KMS-11 (cell line): Measurements from ENCODE around the gene ELMO1.

ENCODE experiments used
- H2AFZ ChIP-seq: fragments of 200-600 bp; sonication (generic); 2 replicates; pipeline ENCODE4 v1.6.1; 2016; ENCODE audit warnings: antibody characterized with exemption, mixed run types, low read depth
- H3K27ac ChIP-seq: fragments of 200-600 bp; sonication (generic); 2 replicates; pipeline ENCODE4 v1.6.1; 2016; ENCODE audit warnings: mild to moderate bottlenecking, mixed run types
- H3K27me3 ChIP-seq: fragments of 200-600 bp; sonication (generic); 2 replicates; pipeline ENCODE4 v1.6.1; 2017; ENCODE audit warnings: mild to moderate bottlenecking, low read depth, mixed run types, moderate library complexity; ENCODE audit not compliant: insufficient read depth
- H3K36me3 ChIP-seq: fragments of 200-600 bp; sonication (generic); 2 replicates; pipeline ENCODE4 v1.6.1; 2017; ENCODE audit warnings: mild to moderate bottlenecking, mixed run types; ENCODE audit not compliant: insufficient read depth
- H3K4me1 ChIP-seq: fragments of 200-600 bp; sonication (generic); 2 replicates; pipeline ENCODE4 v1.6.1; 2016; ENCODE audit warnings: mild to moderate bottlenecking, low read depth, mixed run types; ENCODE audit not compliant: poor library complexity, severe bottlenecking
- H3K4me2 ChIP-seq: fragments of 200-600 bp; sonication (generic); 2 replicates; pipeline ENCODE4 v1.7.0; 2016; ENCODE audit warnings: mild to moderate bottlenecking, mixed run types
- H3K4me3 ChIP-seq: fragments of 200-600 bp; sonication (generic); IDR thresholded peaks from 2 replicates; pipeline ENCODE4 v1.6.1; 2017; ENCODE audit warnings: low read depth, low read length, mixed read lengths; ENCODE audit not compliant: insufficient read depth
- H3K79me2 ChIP-seq: fragments of 200-600 bp; sonication (generic); 2 replicates; pipeline ENCODE4 v1.6.1; 2016; ENCODE audit warnings: low read depth, mixed run types; ENCODE audit not compliant: insufficient read depth
- H3K9ac ChIP-seq: fragments of 200-600 bp; sonication (generic); 2 replicates; pipeline ENCODE4 v1.6.1; 2016; ENCODE audit warnings: mild to moderate bottlenecking, mixed run types
- H4K20me1 ChIP-seq: fragments of 200-600 bp; sonication (generic); 2 replicates; pipeline ENCODE4 v1.6.1; 2016; ENCODE audit warnings: mild to moderate bottlenecking, mixed run types; ENCODE audit not compliant: insufficient read depth
- TF ChIP-seq, protein P1 (sequence below): fragments of 200-600 bp; sonication (generic); conservative IDR thresholded peaks from 2 replicates; pipeline ENCODE4 v1.6.1; 2017; ENCODE audit warnings: low read depth, mild to moderate bottlenecking, antibody characterized with exemption, low read length, moderate library complexity, mixed read lengths

The ELMO1 gene

DNA sequence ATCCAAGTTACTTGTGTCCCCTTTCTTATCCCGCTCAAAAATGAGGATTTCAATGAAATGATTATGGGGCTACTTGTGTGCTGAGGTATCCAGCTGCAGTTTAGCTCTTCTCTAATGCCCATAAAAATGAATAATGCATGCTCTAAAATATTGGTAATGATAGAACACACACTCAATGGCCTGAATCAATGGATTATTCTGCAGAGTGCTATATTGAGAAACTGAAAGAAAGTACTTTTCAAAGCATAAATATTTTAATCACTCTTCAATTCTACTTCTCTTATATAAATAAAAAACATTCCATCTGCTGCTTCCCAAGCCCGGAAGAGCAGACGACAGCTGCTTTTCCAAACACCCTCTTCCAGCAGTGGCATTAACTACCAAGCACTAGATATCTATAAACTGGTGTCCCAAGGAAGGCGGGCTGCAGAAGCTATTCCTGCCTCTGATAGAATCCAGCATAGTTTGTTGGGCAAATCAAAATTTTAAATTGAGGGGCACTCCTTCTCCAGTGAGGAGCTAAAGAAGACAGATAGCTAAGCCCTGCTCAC, 439.5 kb downstream of the ELMO1 start:
- Histone ChIP-seq H3K27me3 (no peaks in the 10 kb centered on the region), H3K9ac (no peak overlapping the region), H4K20me1 (no peaks in the 10 kb centered on the region), H3K4me3 (no peak overlapping the region), H3K27ac (no peak overlapping the region), H3K36me3 (no peaks in the 10 kb centered on the region; the same call in 1 of the 2 replicates), H3K79me2 (no peaks in the 10 kb centered on the region), H2AFZ (no peak overlapping the region), H3K4me2 (no peak overlapping the region), H3K4me1 (no peaks in the 10 kb centered on the region)
- TF ChIP-seq, protein P1, sequence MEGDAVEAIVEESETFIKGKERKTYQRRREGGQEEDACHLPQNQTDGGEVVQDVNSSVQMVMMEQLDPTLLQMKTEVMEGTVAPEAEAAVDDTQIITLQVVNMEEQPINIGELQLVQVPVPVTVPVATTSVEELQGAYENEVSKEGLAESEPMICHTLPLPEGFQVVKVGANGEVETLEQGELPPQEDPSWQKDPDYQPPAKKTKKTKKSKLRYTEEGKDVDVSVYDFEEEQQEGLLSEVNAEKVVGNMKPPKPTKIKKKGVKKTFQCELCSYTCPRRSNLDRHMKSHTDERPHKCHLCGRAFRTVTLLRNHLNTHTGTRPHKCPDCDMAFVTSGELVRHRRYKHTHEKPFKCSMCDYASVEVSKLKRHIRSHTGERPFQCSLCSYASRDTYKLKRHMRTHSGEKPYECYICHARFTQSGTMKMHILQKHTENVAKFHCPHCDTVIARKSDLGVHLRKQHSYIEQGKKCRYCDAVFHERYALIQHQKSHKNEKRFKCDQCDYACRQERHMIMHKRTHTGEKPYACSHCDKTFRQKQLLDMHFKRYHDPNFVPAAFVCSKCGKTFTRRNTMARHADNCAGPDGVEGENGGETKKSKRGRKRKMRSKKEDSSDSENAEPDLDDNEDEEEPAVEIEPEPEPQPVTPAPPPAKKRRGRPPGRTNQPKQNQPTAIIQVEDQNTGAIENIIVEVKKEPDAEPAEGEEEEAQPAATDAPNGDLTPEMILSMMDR, result no peak

GRCh38 chr7:37007691-37008090, 441.0 kb downstream of the ELMO1 start:
- H3K9ac ChIP-seq, result no peak overlapping the region
- H2AFZ ChIP-seq, result no peak overlapping the region
- no peak overlapping the region for H3K4me2 ChIP-seq
- H3K27ac ChIP-seq, result no peak overlapping the region
- H3K4me3 ChIP-seq, result no peak overlapping the region
- H3K27me3 ChIP-seq, result no peaks in the 10 kb centered on the region
- no peaks in the 10 kb centered on the region; the same call in 1 of the 2 replicates for H3K36me3 ChIP-seq
- TF ChIP-seq, protein P1, result no peak
- no peaks in the 10 kb centered on the region for H3K79me2 ChIP-seq
- no peaks in the 10 kb centered on the region for H4K20me1 ChIP-seq
- H3K4me1 ChIP-seq, result no peaks in the 10 kb centered on the region

DNA sequence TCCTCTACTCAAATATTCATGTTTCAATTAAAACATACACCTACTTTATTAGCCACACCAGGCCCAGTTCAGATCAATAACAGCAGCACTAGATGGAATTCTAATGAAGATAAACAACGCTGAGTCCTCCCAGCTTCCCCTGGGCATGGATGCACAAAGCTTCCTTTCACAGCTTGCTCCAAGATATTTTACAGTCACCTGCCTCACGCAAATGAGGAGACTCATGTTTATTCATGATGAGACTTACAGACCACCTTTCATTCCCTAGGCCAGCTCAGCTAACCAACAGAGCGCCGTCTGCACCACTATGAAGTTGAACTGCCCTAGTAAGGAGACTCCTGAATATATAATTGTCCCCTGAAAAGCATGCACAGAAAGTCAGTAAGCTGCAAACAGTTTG, 441.4 kb downstream of the ELMO1 start:
- no peaks in the 10 kb centered on the region for H3K79me2 ChIP-seq
- no peak overlapping the region for H3K9ac ChIP-seq
- no peaks in the 10 kb centered on the region; the same call in 1 of the 2 replicates for H3K36me3 ChIP-seq
- H4K20me1 ChIP-seq, result no peaks in the 10 kb centered on the region
- no peak overlapping the region for H3K4me2 ChIP-seq
- H2AFZ ChIP-seq, result no peak overlapping the region
- no peaks in the 10 kb centered on the region for H3K4me1 ChIP-seq
- H3K4me3 ChIP-seq, result no peak overlapping the region
- TF ChIP-seq, protein P1, result no peak
- H3K27ac ChIP-seq, result no peak overlapping the region
- H3K27me3 ChIP-seq, result no peaks in the 10 kb centered on the region

DNA sequence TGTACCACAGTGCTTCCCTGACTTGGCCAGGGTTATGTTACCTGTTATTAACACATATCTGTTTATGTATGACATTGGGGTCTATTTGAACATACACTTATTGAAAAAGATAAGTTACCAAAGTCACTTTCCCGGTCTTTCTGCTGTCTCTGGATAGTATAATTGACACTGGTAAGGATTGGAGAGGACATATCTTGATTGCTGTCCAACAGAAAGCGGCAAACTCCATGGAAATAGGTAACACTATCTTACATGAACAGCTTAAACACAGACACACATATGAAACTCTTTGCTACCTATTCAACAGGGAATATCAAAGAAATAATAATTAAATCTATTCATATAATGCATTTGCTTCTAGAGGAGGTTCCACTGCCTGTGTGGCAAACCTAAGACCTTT, 441.9 kb downstream of the ELMO1 start:
- Histone ChIP-seq H4K20me1 (no peaks in the 10 kb centered on the region), H3K4me2 (no peak overlapping the region), H3K9ac (no peak overlapping the region), H3K36me3 (no peaks in the 10 kb centered on the region; the same call in 1 of the 2 replicates), H3K4me1 (no peaks in the 10 kb centered on the region), H3K27me3 (no peaks in the 10 kb centered on the region), H3K79me2 (no peaks in the 10 kb centered on the region), H3K4me3 (no peak overlapping the region), H3K27ac (no peak overlapping the region), H2AFZ (no peak overlapping the region)
- TF ChIP-seq, protein P1, result no peak
